HL-60 (cell line): ENCODE results near the gene CNGB1.

Experiments used
- DNase-seq, 2 experiments: peaks; one replicate each; pipeline ENCODE4 v3.0.0-alpha.2; 2010 to 2020; ENCODE audit warnings: low read depth in 1 of 2, low spot score in 1 of 2
- H3K27ac ChIP-seq: fragments of 250-450 bp; sonication (Bioruptor Pico); replicated peaks from 2 replicates; pipeline ENCODE4 v1.5.1; 2020; ENCODE audit warnings: mild to moderate bottlenecking, moderate library complexity
- H3K27me3 ChIP-seq: fragments of 250-450 bp; sonication (Bioruptor Pico); 2 replicates; pipeline ENCODE4 v1.5.1; 2021; ENCODE audit warnings: mild to moderate bottlenecking, moderate library complexity; ENCODE audit not compliant: insufficient read depth, poor library complexity, severe bottlenecking
- H3K4me3 ChIP-seq: replicated peaks from 2 replicates; pipeline ENCODE4 v1.5.1; 2011; ENCODE audit warnings: mild to moderate bottlenecking, control low read depth, low read length; ENCODE audit not compliant: insufficient read depth
- GABPA ChIP-seq: IDR thresholded peaks from 2 replicates; pipeline ENCODE4 v1.6.1; 2012; ENCODE audit warnings: low read depth
- POLR2AphosphoS5 ChIP-seq: IDR thresholded peaks from 2 replicates; pipeline ENCODE4 v1.6.1; 2012; ENCODE audit warnings: low read depth
- REST ChIP-seq: IDR thresholded peaks from 2 replicates; pipeline ENCODE4 v1.6.1; 2012; ENCODE audit warnings: low read depth; ENCODE audit not compliant: insufficient replicate concordance
- SPI1 ChIP-seq: IDR thresholded peaks from 2 replicates; pipeline ENCODE4 v1.6.1; 2012; ENCODE audit warnings: low read depth, mild to moderate bottlenecking, borderline replicate concordance
- TF ChIP-seq, protein P1 (sequence below): IDR thresholded peaks from one replicate; pipeline ENCODE4 v1.5.1; 2011; ENCODE audit warnings: low read length, control low read depth, inconsistent platforms; ENCODE audit not compliant: insufficient read depth

The CNGB1 gene

GRCh38 chr16:57938936-57939871, 31.7 kb downstream of the CNGB1 start:
- DNase-seq: peak in 1 of 2 experiments; percentile 3
- TF ChIP-seq POLR2AphosphoS5 (no peak), REST (no peak), SPI1 (no peak), GABPA (no peak)
- TF ChIP-seq, protein P1, sequence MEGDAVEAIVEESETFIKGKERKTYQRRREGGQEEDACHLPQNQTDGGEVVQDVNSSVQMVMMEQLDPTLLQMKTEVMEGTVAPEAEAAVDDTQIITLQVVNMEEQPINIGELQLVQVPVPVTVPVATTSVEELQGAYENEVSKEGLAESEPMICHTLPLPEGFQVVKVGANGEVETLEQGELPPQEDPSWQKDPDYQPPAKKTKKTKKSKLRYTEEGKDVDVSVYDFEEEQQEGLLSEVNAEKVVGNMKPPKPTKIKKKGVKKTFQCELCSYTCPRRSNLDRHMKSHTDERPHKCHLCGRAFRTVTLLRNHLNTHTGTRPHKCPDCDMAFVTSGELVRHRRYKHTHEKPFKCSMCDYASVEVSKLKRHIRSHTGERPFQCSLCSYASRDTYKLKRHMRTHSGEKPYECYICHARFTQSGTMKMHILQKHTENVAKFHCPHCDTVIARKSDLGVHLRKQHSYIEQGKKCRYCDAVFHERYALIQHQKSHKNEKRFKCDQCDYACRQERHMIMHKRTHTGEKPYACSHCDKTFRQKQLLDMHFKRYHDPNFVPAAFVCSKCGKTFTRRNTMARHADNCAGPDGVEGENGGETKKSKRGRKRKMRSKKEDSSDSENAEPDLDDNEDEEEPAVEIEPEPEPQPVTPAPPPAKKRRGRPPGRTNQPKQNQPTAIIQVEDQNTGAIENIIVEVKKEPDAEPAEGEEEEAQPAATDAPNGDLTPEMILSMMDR: no peak
- Histone ChIP-seq H3K27ac (no peak overlapping the region), H3K4me3 (no peak overlapping the region), H3K27me3 (no peaks in the 10 kb centered on the region)

GRCh38 chr16:57938484-57938883, 32.4 kb downstream of the CNGB1 start:
- DNase-seq: no peak
- Histone ChIP-seq H3K4me3 (no peak overlapping the region), H3K27me3 (no peaks in the 10 kb centered on the region), H3K27ac (no peak overlapping the region)
- TF ChIP-seq, protein P1: no peak
- no peak for TF ChIP-seq POLR2AphosphoS5

DNA sequence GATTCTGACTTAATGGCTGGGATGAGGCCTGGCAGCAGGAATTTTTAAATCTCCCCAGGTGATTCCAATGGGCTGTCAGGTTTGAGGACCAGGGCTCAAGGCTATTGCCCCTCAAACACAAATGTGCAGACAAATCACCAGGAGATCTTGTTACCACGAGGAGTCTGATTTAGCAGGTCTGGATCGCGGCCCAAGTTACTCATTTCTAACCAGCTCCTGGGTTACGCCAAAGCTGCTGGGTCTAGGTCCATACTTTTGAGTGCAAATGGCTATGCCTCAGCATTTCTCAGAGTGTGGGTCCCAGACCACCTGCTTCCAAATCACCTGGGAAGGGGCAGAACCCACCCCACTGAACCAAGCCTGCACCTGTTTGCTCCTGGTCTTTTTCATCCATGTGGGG, 33.1 kb downstream of the CNGB1 start:
- H3K27me3 ChIP-seq: no peaks in the 10 kb centered on the region
- no peak overlapping the region for H3K4me3 ChIP-seq
- no peak for DNase-seq
- TF ChIP-seq GABPA: no peak
- no peak overlapping the region for H3K27ac ChIP-seq

DNA sequence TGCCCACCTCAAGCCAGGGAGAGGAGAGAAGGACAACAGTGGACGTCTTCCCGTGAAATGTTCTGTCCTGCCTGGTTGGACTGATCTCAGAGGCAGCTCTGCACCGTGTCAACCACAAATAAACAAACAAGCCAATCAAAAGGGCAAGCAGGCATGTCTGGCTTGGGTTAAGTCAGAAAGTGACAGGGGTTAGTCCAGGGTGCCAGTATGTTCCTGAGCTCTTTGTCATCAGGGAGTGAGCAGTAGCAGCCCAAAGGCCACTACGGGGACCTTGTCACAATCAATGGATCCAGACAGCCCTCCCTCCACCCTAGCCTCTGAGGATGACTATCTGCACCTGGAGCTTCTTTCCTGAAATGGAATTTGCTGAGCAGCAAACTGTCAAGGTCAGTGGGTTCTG, 35.0 kb downstream of the CNGB1 start:
- TF ChIP-seq, protein P1: no peak
- TF ChIP-seq GABPA: no peak
- TF ChIP-seq REST: no peak
- no peak for TF ChIP-seq POLR2AphosphoS5
- TF ChIP-seq SPI1: no peak
- no peak for DNase-seq
- H3K4me3 ChIP-seq: no peak overlapping the region
- H3K27ac ChIP-seq: no peak overlapping the region
- H3K27me3 ChIP-seq: no peaks in the 10 kb centered on the region
